PC-3 (cell line): Measurements from ENCODE around the gene ZFYVE27.

Experiments used
- EZH2 ChIP-seq: fragments of 300-600 bp; sonication (generic); IDR thresholded peaks from one replicate; pipeline ENCODE4 v1.6.1; 2017; ENCODE audit warnings: antibody characterized with exemption, mild to moderate bottlenecking, low read length; ENCODE audit not compliant: unreplicated experiment
- TF ChIP-seq, protein P1 (sequence below): fragments of 300-600 bp; sonication (generic); conservative IDR thresholded peaks from 2 replicates; pipeline ENCODE4 v1.5.1; 2017; ENCODE audit warnings: antibody characterized with exemption, low read depth, mild to moderate bottlenecking, low read length

DNA sequence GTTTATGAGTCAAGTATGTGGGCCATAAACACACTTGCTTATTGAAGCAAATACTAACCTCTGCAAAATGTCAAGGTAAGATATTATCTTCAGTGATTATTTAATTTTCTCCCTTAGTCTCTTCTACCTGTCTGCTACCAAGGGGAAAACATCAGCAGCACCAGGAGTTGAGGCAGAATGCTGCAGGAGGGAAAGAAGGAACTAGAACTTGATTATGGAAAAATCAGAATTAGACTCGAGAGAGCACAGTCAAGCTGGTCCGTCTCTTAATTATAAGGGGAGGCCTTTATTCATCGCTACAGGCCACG lies 4.9 kb upstream of the ZFYVE27 start:
- TF ChIP-seq, protein P1, sequence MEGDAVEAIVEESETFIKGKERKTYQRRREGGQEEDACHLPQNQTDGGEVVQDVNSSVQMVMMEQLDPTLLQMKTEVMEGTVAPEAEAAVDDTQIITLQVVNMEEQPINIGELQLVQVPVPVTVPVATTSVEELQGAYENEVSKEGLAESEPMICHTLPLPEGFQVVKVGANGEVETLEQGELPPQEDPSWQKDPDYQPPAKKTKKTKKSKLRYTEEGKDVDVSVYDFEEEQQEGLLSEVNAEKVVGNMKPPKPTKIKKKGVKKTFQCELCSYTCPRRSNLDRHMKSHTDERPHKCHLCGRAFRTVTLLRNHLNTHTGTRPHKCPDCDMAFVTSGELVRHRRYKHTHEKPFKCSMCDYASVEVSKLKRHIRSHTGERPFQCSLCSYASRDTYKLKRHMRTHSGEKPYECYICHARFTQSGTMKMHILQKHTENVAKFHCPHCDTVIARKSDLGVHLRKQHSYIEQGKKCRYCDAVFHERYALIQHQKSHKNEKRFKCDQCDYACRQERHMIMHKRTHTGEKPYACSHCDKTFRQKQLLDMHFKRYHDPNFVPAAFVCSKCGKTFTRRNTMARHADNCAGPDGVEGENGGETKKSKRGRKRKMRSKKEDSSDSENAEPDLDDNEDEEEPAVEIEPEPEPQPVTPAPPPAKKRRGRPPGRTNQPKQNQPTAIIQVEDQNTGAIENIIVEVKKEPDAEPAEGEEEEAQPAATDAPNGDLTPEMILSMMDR: no peak
- TF ChIP-seq EZH2: no peak
